Neuronal stem cell (in vitro differentiated cells): ENCODE results near the gene NANOG.
"Not testable (repeated sequence)": the region's sequence is repeated elsewhere in the genome, so short reads cannot be mapped to it uniquely, and the experiment has no call there.

ENCODE experiments used
- DNase-seq: peaks from one replicate; pipeline ENCODE4 v3.0.0-alpha.2; 2013; ENCODE audit warnings: low spot score
- H2AFZ ChIP-seq: one replicate; pipeline ENCODE4 v1.6.1; 2013; ENCODE audit warnings: mild to moderate bottlenecking, low read length, inconsistent platforms
- H2AK5ac ChIP-seq: 2 replicates; pipeline ENCODE4 v1.6.1; 2013; ENCODE audit warnings: low read depth, mild to moderate bottlenecking, inconsistent platforms, low read length, moderate library complexity, mixed read lengths
- H2BK120ac ChIP-seq: 2 replicates; pipeline ENCODE4 v1.6.1; 2013; ENCODE audit warnings: low read depth, mild to moderate bottlenecking, inconsistent platforms, low read length, moderate library complexity, mixed read lengths
- H2BK12ac ChIP-seq: one replicate; pipeline ENCODE4 v1.6.1; 2013; ENCODE audit warnings: low read length, inconsistent platforms
- H2BK15ac ChIP-seq: 2 replicates; pipeline ENCODE4 v1.6.1; 2013; ENCODE audit warnings: mild to moderate bottlenecking, low read length, inconsistent platforms, mixed read lengths
- H2BK5ac ChIP-seq: one replicate; pipeline ENCODE4 v1.6.1; 2013; ENCODE audit warnings: inconsistent platforms, mild to moderate bottlenecking, low read length, moderate library complexity
- H3K14ac ChIP-seq: one replicate; pipeline ENCODE4 v1.6.1; 2013; ENCODE audit warnings: low read length, inconsistent platforms
- H3K18ac ChIP-seq: 2 replicates; pipeline ENCODE4 v1.6.1; 2013; ENCODE audit warnings: low read length, inconsistent platforms
- H3K23ac ChIP-seq: 2 replicates; pipeline ENCODE4 v1.6.1; 2013; ENCODE audit warnings: low read depth, mild to moderate bottlenecking, mixed read lengths, low read length, inconsistent platforms; ENCODE audit not compliant: poor library complexity
- H3K27ac ChIP-seq: replicated peaks from 3 replicates; pipeline ENCODE4 v1.5.1; 2013; ENCODE audit warnings: low read length, inconsistent platforms
- H3K27me3 ChIP-seq, 3 experiments: 2 replicates each; pipeline ENCODE4 v1.6.1; 2013; ENCODE audit warnings: low read length in 3 of 3, mild to moderate bottlenecking in 2 of 3, inconsistent platforms in 1 of 3, low read depth in 1 of 3, mixed read lengths in 1 of 3, moderate library complexity in 1 of 3; ENCODE audit not compliant: control insufficient read depth in 3 of 3, insufficient read depth in 3 of 3
- H3K36me3 ChIP-seq, 2 donors: replicated peaks in 1 of 2; 2 replicates each; pipeline ENCODE4 v1.6.1; 2013; ENCODE audit warnings: low read length in 2 of 2; ENCODE audit not compliant: control insufficient read depth in 2 of 2, insufficient read depth in 2 of 2
- H3K4ac ChIP-seq: 2 replicates; pipeline ENCODE4 v1.6.1; 2013; ENCODE audit warnings: inconsistent platforms, mild to moderate bottlenecking, low read length, moderate library complexity
- H3K4me1 ChIP-seq, 2 donors: 1 replicate in 1 of 2; 2 replicates in 1 of 2; pipeline ENCODE4 v1.6.1; 2013; ENCODE audit warnings: low read length in 2 of 2, low read depth in 1 of 2; ENCODE audit not compliant: control insufficient read depth in 2 of 2, insufficient read depth in 1 of 2
- H3K4me2 ChIP-seq: one replicate; pipeline ENCODE4 v1.6.1; 2013; ENCODE audit warnings: mild to moderate bottlenecking, low read length, inconsistent platforms; ENCODE audit not compliant: insufficient read depth, poor library complexity, severe bottlenecking
- H3K4me3 ChIP-seq, 2 donors: 2 replicates each; pipeline ENCODE4 v1.5.1; 2013; ENCODE audit warnings: low read length in 2 of 2, mild to moderate bottlenecking in 2 of 2, inconsistent platforms in 1 of 2, moderate library complexity in 1 of 2
- H3K79me1 ChIP-seq: one replicate; pipeline ENCODE4 v1.6.1; 2013; ENCODE audit warnings: low read depth, mild to moderate bottlenecking, inconsistent platforms, low read length, moderate library complexity
- H3K9ac ChIP-seq: one replicate; pipeline ENCODE4 v1.6.1; 2013; ENCODE audit warnings: mild to moderate bottlenecking, low read depth, low read length, inconsistent platforms; ENCODE audit not compliant: poor library complexity
- H3K9me3 ChIP-seq, 2 donors: replicated peaks in 1 of 2; 2 replicates each; pipeline versions ENCODE3 to v1.6.1; 2013; ENCODE audit warnings: low read length in 2 of 2, mild to moderate bottlenecking in 2 of 2, inconsistent platforms in 1 of 2, low read depth in 1 of 2, mixed read lengths in 1 of 2, moderate library complexity in 1 of 2; ENCODE audit not compliant: control insufficient read depth in 2 of 2, insufficient read depth in 1 of 2
- H4K8ac ChIP-seq: one replicate; pipeline ENCODE4 v1.6.1; 2013; ENCODE audit warnings: low read depth, mild to moderate bottlenecking, inconsistent platforms, low read length, moderate library complexity
- H4K91ac ChIP-seq: one replicate; pipeline ENCODE4 v1.6.1; 2013; ENCODE audit warnings: low read length, low read depth, mild to moderate bottlenecking, inconsistent platforms; ENCODE audit not compliant: poor library complexity
- WGBS, 2 donors: extraction: QIAGEN DNeasy Blood & Tissue Kit; methylation state at CpG; one replicate each; pipeline ENCODE4 v1.1.7; 2013; ENCODE audit warnings: missing lambda C conversion rate in 2 of 2, mixed read lengths in 1 of 2; ENCODE audit not compliant: insufficient read length in 2 of 2, insufficient replicate concordance in 1 of 2; ENCODE audit errors: extremely low coverage in 2 of 2; 5-methylcytosine and 5-hydroxymethylcytosine counted together

The NANOG gene

DNA sequence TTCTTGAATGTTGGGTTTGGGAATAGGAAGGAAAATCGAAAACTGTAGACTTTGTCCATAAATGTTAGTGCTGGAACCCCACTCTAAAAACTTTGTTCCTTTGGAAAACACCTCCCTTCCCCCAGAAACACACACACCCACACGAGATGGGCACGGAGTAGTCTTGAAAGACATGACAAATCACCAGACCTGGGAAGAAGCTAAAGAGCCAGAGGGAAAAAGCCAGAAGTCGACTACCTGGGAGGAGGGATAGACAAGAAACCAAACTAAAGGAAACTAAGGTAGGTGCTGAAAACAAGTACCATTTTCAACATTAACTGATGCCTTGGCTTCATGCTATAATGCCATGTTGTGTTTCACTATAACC, 925 bp upstream of the NANOG start:
- Histone ChIP-seq H2BK5ac (no peak overlapping the region), H3K23ac (no peak overlapping the region), H3K14ac (no peak overlapping the region), H3K27ac (no peak overlapping the region), H4K91ac (no peak overlapping the region), H4K8ac (no peak overlapping the region), H2BK120ac (no peak overlapping the region), H2AFZ (peak overlapping the region; percentile 24), H3K9ac (no peak overlapping the region), H2AK5ac (no peak overlapping the region), H3K9me3 (no peaks in the 10 kb centered on the region), H3K18ac (no peak overlapping the region), H3K4ac (no peak overlapping the region), H2BK12ac (no peak overlapping the region), H3K4me1 (peaks cover 0 to 5% of the 10 kb centered on the region in 2 donors), H3K4me3 (no peak overlapping the region), H3K4me2 (no peak overlapping the region), H2BK15ac (no peak overlapping the region), H3K27me3 (peaks cover 0 to 8% (median 2%) of the 10 kb centered on the region in 3 experiments), H3K36me3 (no peaks in the 10 kb centered on the region), H3K79me1 (no peaks in the 10 kb centered on the region)
- DNase-seq = no peak
- no CpG with 5 or more reads among the region's 4 CpGs for WGBS, 2 donors

DNA sequence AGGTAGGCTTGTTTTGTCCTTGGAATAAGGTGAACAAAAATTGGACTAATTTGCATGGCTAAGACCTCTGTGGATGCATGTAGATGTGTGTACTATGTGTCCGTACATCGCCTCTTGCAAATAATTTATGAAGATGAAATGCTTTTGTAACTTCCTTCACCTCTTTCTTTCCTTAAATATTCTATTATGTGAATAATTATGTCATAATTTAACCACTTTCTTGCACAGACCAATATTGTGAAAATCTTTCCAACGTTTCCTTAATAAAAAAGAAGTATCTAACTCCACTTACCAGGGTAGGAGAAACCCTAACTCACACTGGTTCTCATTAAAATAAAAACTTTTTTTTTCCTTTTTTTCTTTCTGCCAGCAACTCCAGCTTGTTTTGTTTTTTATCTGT, 4.0 kb downstream of the NANOG start:
- WGBS, 2 donors = no CpG with 5 or more reads among the region's 3 CpGs
- no peak overlapping the region for H3K4me2 ChIP-seq
- no peaks in the 10 kb centered on the region for H3K9me3 ChIP-seq
- no peak overlapping the region for H2BK120ac ChIP-seq
- H2AK5ac ChIP-seq = no peak overlapping the region
- no peak overlapping the region for H2BK5ac ChIP-seq
- no peak overlapping the region for H2BK12ac ChIP-seq
- H3K23ac ChIP-seq = no peak overlapping the region
- H3K14ac ChIP-seq = no peak overlapping the region
- no peak overlapping the region for H4K8ac ChIP-seq
- H3K27me3 ChIP-seq = peaks cover 0 to 4% (median 2%) of the 10 kb centered on the region in 3 experiments
- no peak overlapping the region for H3K27ac ChIP-seq
- no peak overlapping the region for H3K4ac ChIP-seq
- no peak overlapping the region for H2AFZ ChIP-seq
- H2BK15ac ChIP-seq = no peak overlapping the region
- no peaks in the 10 kb centered on the region for H3K79me1 ChIP-seq
- no peaks in the 10 kb centered on the region for H3K36me3 ChIP-seq
- DNase-seq = no peak
- H3K18ac ChIP-seq = no peak overlapping the region
- no peak overlapping the region for H4K91ac ChIP-seq
- no peak overlapping the region for H3K9ac ChIP-seq
- H3K4me3 ChIP-seq = no peak overlapping the region
- H3K4me1 ChIP-seq = no peaks in the 10 kb centered on the region

- H3K27me3 ChIP-seq, H3K9ac ChIP-seq, DNase-seq, H3K79me1 ChIP-seq, H3K23ac ChIP-seq, H3K36me3 ChIP-seq, H2AFZ ChIP-seq, H4K8ac ChIP-seq, H3K4ac ChIP-seq, H2AK5ac ChIP-seq, H2BK12ac ChIP-seq, H2BK120ac ChIP-seq, H3K27ac ChIP-seq, H4K91ac ChIP-seq, H3K9me3 ChIP-seq, H3K18ac ChIP-seq, H3K4me1 ChIP-seq, H2BK15ac ChIP-seq, H3K14ac ChIP-seq, H2BK5ac ChIP-seq, H3K4me2 ChIP-seq, H3K4me3 ChIP-seq: not testable (repeated sequence)
- WGBS, 2 donors = no CpG with 5 or more reads among the region's 7 CpGs
Observed at GRCh38 chr12:7797269-7797668, 8.1 kb downstream of the NANOG start.

DNA sequence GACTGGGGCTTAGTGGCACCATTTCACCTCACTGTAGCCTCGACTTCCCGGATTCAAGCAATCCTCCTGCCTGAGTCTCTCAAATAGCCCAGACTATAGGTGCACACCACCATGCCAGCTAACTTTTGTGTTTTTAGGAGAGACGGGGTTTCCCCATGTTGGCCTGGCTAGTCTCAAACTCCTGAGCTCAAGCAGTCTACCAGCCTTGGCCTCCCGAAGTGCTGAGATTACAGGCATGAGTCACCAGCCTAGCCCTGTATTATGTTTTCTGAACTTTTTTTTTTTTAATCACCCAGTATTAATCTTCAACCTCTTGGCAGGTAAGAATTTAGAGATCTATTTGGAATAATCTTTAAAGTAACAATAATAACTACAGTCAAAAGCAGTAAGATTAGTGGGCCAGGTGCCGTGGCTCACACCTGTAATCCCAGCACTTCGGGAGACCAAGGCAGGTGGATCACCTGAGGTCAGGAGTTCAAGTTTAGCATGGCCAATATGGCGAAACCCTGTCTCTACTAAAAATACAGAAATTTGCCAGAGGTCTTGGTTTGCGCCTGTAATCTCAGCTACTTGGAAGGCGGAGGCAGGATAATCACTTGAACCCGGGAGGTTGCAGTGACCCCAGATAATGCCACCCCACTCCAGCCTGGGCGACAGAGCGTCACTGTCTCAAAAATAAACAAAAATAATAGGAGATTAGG, 8.6 kb downstream of the NANOG start:
- Histone ChIP-seq H3K79me1 (no peaks in the 10 kb centered on the region), H3K23ac (no peak overlapping the region), H4K91ac (no peak overlapping the region), H2BK120ac (no peak overlapping the region), H2BK15ac (no peak overlapping the region), H3K4me3 (no peak overlapping the region), H3K9me3 (no peaks in the 10 kb centered on the region), H3K27ac (no peak overlapping the region), H3K4ac (no peak overlapping the region), H3K4me2 (no peak overlapping the region), H3K18ac (no peak overlapping the region), H2BK5ac (no peak overlapping the region), H2BK12ac (no peak overlapping the region), H2AFZ (no peak overlapping the region), H3K14ac (no peak overlapping the region), H3K27me3 (no peaks in the 10 kb centered on the region), H2AK5ac (no peak overlapping the region), H3K36me3 (no peaks in the 10 kb centered on the region), H4K8ac (no peak overlapping the region), H3K9ac (no peak overlapping the region), H3K4me1 (no peaks in the 10 kb centered on the region)
- WGBS, 2 donors = no CpG with 5 or more reads among the region's 12 CpGs
- DNase-seq = no peak
